ENCODE results near the gene RUFY2.
"Not testable (repeated sequence)": the region's sequence is repeated elsewhere in the genome, so short reads cannot be mapped to it uniquely, and the experiment has no call there.

Gene RUFY2, protein sequence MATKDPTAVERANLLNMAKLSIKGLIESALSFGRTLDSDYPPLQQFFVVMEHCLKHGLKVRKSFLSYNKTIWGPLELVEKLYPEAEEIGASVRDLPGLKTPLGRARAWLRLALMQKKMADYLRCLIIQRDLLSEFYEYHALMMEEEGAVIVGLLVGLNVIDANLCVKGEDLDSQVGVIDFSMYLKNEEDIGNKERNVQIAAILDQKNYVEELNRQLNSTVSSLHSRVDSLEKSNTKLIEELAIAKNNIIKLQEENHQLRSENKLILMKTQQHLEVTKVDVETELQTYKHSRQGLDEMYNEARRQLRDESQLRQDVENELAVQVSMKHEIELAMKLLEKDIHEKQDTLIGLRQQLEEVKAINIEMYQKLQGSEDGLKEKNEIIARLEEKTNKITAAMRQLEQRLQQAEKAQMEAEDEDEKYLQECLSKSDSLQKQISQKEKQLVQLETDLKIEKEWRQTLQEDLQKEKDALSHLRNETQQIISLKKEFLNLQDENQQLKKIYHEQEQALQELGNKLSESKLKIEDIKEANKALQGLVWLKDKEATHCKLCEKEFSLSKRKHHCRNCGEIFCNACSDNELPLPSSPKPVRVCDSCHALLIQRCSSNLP

DNA sequence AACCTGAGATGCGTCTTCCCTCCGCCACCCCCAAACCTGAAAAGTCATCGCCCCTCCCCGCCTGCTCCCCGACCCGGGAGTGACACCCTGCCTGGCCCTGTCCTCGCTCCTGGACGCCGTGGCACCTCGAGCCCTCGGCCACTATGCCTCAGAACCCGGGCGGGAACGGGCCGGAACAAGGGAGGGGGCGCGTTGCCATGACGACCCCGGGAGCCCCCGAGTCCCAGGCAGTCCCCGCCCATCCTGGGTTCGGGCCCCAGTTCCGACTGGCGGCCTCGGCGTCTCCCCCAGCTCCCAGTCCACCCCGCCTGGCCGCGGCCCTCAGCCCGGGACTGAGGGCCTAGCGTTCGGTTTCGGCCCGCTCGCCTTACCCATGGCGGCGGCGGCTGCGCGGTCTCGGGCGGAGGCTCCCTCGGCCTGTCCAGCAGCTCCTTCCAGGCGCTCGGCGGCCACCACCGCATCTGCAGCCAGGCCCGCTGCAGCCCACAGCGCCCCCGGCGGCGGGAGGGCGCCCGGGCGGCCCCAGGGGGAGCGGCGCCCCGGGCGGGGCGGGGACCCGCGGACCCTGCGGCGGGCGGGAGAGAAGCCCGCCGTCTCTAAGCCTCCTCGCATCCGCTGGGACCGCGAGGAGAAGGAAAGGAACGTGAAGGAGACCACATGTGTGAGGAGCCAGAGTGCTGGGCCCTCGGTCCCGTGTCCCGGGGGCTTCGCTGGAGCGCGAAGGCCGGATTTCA, at the start of gene RUFY2:
TSS of gene RUFY2 (minus strand) at position 463 of the 734 bp plus-strand sequence. CDS start at position 375, 88 bp downstream.
- DNase-seq = peak; percentile 69

DNA sequence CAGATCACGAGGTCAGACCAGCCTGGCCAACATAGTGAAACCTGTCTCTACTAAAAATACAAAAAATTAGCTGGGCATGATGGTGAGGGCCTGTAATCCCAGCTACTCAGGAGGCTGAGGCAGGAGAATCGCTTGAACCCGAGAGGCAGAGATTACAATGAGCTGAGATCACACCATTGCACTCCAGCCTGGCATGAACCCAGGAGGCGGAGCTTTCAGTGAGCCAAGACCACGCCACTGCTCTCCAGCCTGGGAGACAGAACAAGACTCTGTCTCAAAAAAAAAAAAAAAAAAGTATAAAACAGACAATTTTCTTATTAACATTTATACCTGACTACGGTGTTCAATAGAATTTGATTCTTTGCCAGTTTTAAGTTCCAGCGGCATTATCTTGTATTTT, 42.6 kb upstream of the RUFY2 start:
- DNase-seq = not testable (repeated sequence)

DNA sequence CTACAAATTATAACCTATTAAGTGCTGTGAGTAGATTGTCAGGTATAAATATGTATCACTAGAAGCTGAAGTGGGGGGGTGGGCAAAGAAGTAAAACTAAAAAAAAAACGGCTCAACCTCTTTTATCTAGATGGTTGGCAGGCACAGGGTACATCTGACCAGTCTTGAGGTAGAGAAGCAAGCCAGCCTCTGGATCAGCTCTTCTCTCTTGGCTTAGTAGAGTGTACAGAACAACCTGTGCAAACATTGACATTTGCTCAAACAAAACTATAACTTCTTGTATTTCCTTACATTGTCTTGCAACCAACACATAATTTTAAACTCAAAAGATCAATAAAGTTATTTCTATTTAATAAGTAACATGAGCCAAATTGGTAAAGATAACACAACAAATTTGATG, 39.1 kb upstream of the RUFY2 start:
- no peak for DNase-seq

DNA sequence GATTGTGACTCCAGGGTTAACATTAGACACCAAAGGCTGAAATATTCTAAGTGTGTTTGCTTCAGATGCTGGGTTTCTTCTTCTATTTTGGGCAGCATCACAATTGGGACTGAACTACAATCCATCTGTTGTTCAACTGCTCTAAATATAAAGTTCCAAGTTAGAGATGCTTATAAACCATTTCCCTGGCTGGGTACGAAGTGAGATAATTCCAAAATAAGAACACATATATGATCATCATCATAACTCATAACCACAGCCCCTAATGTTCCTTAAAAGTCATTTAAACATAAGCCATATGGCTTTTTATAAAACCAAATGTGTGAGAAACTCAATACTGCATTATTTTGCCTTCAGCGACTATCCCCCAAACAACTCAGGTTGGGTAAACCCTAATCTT, 35.9 kb upstream of the RUFY2 start:
- DNase-seq = no peak

DNA sequence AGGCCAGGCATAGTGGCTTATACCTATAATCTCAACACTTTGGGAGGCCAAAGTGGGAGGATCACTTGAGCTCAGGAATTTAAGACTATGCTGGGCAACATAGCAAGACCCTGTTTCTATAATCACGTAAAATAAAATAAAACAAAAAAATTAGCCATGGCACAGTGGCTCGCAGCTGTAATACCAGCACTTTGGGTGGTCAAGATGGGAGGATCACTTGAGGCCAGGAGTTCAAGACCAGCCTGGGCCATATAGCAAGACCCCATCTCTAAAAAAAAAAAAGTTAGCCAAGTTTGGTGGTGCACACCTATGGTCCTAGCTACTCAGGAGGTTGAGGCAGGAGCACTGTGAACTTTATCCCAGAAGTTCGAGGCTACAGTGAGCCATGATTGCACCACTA, 33.8 kb upstream of the RUFY2 start:
- DNase-seq = no peak

DNA sequence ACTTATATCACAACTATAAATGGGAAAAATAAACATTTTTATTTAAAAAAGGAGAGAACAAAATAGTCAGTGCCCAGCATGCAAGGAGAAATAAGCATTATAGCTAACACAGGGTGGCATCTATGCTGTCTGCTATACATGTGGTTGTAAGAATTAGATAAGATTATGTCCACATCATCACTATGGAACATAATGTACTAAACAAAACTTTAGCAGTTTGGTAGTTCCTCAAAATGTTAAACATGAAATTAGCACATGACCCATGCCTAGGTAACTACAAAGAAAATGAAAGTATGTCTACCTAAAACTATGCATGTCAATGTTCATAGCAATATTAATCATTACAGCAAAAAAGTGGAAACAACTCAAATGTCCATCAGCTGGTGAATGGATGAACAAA, 28.7 kb upstream of the RUFY2 start:
- DNase-seq = no peak

DNA sequence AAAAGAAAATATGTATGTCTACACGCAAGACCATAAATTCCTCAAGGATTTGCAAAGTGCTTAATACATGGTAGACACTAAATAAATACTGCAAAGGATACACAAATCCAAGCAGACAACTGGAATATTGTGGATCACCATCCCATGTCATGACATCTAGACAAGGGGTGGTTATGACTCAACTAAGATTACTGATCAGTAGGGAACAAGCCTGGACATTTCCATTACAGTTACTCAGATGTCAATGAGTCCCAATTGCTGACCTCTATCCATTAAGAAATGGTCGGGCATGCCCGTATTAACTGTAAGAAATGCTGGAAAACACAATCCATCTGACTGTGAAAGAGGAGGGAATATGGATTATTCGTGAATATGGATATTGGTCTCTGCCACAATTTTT, 27.6 kb upstream of the RUFY2 start:
- no peak for DNase-seq

DNA sequence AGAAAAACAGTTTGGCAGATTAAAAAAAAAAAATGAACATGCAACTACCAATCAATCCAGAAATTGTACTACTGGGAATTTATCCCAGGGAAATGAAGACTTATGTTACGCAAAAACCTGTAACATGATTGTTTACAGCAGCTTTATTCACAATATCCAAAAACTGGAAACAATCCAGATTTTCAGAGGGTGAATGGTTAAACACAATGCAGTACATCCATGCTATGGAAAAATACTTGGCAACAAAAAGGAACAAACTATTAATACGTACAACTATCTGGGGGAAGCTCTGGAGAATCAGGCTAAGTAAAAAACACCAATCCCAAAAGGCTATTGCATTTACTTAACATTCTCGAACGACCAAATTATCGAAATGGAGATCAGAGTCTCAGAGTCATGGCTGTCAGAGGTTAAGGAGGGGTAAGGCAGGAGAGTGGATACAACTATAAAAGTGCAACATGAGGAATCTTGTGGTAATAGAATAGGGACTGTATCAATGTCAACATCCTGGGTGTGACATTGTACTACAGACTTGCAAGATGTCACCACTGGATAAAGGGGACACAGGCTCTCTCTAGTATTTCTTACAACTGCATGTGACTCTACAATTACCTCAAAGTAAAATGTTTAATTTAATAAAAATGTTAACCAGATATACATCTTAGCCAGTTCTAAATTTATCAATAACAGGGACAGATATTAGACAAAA, 21.5 kb upstream of the RUFY2 start:
- no peak for DNase-seq

DNA sequence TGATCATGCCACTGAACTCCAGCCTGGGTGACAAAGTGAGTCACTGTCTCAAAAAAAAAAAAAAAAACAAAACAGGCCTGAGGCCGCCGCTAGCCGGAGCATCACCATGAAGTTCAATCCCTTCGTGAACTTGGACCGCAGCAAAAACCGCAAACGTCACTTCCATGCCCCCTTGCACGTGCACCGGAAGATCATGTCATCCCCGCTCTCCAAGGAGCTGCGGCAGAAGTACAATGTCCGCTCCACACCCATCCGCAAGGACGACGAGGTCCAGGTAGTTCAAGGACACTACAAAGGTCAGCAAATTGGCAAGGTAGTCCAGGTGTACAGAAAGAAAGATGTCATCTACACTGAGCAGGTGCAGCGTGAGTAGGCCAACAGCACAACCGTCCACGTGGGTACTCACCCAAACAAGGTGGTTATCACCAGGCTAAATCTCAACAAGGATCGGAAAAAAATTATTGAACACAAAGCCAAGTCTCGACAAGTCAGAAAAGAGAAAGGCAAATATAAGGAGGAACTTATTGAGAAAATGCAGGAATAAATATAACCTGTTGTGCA, 17.5 kb upstream of the RUFY2 start:
- no peak for DNase-seq

DNA sequence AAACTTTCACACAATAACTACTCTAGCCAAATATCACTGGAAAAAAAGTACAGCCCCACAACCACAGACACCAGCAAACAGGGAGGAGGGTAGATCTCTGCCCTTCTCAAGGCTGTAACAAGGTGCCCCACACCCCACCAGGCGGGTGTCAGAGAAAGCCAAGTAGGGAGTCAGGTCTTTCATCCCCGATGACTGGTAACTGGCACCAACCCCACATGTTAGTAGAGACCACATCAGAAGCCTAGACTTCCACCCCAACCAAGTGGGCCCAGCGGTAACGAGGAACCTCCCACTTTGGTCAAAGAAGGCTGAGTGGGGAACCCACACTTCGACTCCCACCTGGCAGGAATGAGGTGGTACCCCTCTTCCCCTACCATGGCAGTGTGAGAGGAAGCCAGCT, 16.4 kb upstream of the RUFY2 start:
- DNase-seq = no peak

DNA sequence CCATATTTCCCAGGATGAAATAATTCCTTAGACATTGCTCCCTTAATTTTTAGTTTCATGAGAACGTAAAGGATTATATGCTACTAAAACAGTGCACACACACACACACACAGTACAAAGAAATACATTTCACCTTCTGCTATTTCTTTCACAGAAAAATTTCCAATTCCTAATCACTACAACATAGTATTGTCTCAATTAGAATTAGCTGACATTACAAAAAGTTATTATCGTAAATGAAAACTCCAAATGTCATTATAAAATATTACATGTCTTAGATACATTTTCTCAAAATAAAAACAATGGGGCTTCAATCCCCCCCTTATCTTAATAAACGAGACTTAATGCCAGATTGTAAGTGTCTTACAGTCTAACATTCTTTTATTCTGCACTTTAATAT, 12.3 kb upstream of the RUFY2 start:
- no peak for DNase-seq

DNA sequence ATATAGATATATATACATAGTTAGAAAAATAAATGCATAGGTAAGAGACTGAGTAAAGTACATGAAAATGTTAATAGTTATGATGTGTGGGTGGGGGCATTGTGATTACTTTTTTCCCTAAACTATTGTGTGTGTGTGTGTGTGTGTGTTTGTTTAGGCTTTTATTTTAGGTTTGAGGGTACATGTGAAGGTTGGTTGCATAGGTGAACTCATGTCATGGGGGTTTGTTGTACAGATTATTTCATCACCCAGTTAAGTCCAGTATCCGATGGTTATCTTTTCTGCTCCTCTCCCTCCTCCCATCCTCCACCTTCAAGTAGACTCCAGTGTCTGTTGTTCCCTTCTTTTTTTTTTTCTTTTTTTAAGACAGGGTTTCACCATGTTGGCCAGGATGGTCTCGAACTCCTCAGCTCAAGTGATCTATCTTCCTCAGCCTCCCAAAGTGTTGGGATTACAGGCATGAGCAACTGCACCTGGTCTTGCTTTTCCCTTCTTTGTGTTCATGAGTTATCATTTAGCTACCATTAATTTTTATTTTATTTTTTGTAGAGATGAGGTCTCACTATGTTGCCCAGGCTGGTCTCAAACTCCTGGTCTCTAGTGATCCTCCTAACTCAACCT, 1.9 kb upstream of the RUFY2 start:
- no peak for DNase-seq

DNA sequence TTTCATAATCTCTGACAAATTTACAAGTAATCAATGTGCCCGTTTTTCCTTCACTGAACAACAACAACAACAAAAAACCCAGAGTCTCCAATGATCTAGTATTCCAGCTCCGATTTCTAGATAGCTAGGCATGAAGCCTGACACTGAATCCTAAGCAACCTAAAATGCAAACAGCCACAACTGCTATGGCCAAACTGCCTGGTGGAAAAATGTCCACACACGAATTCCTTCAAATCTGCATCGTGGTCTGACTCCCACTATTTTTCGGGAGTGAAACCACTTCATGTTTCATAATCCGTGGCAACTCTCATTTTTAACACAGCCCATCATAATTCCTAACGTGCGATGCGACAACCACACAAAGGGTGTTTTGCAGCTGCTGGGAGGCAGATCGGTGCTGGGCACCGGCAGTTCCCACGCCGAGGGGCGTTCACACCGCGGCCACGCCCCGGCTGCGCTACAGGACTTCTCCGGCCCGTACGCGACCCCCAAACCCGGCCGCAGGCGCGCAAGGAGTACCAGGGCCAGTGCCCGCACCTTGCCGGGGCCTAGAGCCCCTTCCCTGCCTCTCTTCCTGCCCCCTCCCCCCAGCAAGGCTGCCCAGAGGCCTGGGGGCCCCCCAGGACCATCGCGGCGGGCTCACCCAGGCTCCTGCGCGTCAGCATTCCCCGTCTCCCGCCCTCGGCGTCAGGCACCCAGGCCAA, 814 bp downstream of the RUFY2 start:
- peak; percentile 36 for DNase-seq

DNA sequence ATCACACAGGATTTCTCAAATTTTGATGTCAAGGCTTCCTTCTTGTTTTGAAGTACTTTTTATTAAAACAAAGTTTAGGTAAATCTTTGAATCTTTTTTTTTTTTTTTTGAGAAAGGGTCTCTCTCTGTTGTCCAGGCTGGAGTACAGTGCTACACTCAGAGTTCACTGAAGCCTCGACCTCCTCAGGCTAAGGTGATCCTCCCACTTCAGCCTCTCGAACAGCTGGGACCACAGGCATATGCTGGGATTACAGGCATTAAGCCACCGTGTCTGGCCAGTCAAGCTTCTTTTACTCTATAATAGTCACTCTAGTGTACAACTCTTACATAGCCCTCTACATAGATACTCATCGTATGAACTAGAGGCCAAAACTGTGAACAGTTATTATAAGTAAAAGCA, 3.4 kb downstream of the RUFY2 start:
- no peak for DNase-seq

DNA sequence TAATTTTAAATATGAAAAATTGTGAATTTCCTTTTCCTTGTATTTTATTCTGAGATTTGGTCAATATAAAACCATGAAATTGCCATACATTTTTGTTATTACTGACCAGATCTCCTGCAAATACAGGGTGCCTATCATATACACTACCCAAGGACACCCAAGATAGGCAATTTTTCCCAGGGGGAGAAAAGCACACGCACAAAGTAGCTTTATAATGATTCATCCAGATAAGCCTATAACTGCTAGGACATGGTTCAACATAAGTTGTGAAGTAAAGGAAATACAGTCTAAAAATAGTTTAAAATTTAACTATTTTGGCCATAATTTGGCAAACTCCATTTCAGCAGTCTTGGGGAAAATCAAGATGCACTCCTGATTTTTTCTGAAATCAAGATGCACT, 4.8 kb downstream of the RUFY2 start:
- no peak for DNase-seq

DNA sequence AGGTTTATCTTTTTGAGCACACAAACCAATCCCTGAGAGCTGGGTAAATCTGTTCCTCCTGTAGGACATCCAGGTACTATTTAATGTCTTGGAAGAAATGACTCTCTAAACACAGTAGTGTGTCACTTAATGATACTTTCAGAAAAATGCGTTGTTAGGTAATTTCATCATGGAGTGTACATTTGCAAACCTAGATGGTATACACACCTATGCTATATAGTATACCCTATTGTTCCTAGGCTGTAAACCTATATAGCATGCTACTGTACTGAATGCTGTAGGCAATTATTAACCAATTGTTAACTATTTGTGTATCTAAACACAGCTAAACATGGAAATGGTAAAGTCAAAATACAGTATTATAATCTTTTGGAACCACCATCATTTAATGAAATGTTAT, 10.1 kb downstream of the RUFY2 start:
- no peak for DNase-seq

DNA sequence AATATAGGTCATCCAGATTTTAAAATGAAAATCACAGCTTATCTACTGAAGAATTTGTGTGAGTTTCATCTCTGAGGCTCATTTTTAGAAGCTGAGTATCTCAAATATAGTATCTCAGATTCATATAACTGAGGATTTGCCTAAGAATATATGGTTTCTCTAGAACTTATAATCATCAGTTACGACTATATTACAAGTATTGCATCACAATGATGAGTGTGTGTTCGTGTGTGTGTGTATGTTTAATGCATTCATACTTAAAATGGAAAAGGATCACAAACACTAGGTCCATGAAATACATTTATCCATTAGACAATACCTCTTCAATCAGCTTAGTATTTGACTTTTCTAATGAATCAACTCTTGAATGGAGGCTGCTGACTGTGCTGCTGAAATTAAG, 21.3 kb downstream of the RUFY2 start:
- DNase-seq = no peak

DNA sequence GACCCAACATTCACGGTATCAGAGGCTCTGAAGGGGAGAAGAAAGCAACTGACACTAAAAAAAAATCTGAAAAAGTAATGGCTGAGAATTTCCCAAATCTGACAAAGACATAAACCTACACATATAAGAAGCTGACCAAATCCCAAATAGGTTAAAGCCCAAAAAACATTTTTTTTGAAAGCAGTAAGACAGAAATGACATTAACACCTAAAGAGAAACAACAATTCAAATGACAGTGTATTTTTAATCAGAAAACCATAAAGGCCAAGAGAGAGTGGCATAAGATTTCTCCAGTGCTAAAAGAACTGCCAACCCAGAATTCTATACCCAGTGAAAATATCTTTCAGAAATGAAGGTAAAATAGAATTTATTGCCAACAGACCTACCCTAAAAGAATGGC, 35.5 kb downstream of the RUFY2 start:
- DNase-seq = no peak

DNA sequence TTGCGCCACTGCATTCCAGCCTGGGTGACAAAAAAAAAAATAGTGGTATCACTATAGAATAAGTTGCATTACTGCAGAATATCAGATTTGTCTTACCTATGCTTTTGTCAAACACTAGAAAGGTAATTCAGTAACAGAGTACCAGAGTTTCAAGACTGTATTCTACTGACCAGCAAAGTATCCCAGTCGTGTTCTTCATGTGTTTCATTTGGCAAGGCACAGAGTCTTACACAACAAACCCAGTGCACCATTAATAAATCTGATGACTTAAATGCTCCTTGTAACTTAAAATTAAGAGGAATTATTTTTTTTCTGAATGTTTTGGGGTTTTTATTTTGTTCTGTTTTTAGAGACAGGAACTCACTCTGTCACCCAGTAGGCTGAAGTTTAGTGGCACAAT, 40.0 kb downstream of the RUFY2 start:
- DNase-seq = no peak

DNA sequence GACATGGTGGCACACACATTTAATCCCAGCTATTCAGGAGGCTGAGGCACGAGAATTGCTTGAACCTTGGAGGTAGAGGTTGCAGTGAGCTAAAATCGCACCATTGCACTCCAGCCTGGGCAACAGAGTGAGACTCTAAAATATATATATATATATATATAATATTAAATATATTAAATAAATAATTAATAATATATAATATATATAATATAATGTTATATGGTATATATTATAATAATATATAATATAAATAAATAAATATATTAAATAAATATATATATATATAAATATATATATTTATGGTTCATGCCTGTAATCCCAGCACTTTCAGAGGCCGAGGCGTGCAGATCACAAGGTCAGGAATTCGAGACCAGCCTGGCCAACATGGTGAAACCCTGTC, 40.5 kb downstream of the RUFY2 start:
- DNase-seq = no peak

DNA sequence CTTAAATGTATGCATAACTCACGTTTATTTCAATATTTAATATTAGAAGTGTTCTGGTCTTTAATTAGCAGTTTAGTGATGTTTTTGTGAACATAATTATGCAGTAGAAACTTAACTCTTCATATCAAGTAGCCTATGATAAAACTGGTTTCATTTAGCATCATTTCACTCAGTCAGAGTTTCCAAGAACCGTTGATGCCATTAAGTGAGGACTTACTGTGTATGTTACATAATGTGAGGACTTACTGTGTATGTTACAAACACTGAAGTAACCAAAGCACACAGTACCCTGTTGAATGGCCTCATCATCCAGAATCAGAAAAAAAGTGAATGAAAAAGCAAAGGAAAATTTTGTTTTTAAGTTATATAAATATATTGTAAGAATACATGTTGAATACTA, 41.5 kb downstream of the RUFY2 start:
- DNase-seq = no peak

Measured in NCI-H774 (cell line).